Kidney epithelial cell (primary cell): Measurements from ENCODE around the gene EXT2. TPM values are rescaled to one million over a fixed set of nuclear protein-coding genes. Genes with fewer than 3 reads are reported as not detected.

Source experiments
- DNase-seq: peaks from one replicate; pipeline ENCODE4 v3.0.0-alpha.2; 2010; ENCODE audit warnings: low read depth
- H3K27me3 ChIP-seq: 2 replicates; pipeline ENCODE4 v1.6.0; 2011; ENCODE audit warnings: low read length; ENCODE audit not compliant: control insufficient read depth, insufficient read depth
- H3K36me3 ChIP-seq: 2 replicates; pipeline ENCODE4 v1.5.1; 2011; ENCODE audit warnings: low read length; ENCODE audit not compliant: control insufficient read depth, insufficient read depth
- H3K4me3 ChIP-seq: 2 replicates; pipeline ENCODE4 v1.5.1; 2011; ENCODE audit warnings: low read depth, mild to moderate bottlenecking, control low read depth, low read length
- total RNA-seq: library from RNA; depleted of rRNA; stranded (reverse); fragments of >200 nt; gene quantifications from 2 replicates; pipeline ENCODE4 v1.2.3, GENCODE V29; 2015
- TF ChIP-seq, protein P1 (sequence below): IDR thresholded peaks from 2 replicates; pipeline ENCODE4 v1.5.1; 2011; ENCODE audit warnings: mild to moderate bottlenecking, moderate library complexity, low read length, control low read depth, inconsistent platforms; ENCODE audit not compliant: insufficient read depth, poor library complexity, severe bottlenecking

EXT2 gene
- total RNA-seq, 1 donor from 2014 or later: 83.5 TPM

DNA sequence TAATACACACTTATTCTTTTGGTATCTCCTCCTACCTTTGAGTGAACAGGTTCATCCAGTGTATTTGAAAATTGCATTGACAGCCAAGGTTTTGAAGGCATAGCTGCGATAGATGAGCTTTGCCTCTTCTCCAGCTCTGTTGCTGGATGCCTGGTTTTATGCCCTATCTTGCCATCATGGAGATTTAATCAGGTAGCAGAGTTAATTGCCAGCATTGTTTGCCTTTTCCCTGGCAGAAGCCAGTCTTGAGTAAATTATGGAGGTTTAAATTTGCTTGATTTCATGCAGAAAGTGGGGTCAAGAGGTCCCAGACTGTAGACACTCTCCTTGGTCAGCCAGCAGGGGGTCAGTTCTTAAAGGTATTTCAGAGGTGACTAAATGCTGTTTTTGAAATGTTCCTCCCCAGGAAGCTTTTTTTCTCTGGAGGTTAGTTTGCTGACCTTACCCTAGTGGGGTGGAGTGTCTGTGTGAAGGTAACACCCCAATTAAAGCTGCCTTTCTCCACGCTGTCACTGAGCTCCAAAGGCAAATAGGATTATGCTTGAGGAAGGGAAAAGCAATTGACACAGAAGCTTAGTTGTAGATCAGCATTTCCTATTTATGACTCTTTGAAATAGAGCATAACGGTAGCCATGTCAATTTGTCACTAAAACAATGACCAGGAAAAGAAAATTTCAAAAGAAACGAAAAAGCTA, 96.0 kb downstream of the EXT2 start:
- TF ChIP-seq, protein P1, sequence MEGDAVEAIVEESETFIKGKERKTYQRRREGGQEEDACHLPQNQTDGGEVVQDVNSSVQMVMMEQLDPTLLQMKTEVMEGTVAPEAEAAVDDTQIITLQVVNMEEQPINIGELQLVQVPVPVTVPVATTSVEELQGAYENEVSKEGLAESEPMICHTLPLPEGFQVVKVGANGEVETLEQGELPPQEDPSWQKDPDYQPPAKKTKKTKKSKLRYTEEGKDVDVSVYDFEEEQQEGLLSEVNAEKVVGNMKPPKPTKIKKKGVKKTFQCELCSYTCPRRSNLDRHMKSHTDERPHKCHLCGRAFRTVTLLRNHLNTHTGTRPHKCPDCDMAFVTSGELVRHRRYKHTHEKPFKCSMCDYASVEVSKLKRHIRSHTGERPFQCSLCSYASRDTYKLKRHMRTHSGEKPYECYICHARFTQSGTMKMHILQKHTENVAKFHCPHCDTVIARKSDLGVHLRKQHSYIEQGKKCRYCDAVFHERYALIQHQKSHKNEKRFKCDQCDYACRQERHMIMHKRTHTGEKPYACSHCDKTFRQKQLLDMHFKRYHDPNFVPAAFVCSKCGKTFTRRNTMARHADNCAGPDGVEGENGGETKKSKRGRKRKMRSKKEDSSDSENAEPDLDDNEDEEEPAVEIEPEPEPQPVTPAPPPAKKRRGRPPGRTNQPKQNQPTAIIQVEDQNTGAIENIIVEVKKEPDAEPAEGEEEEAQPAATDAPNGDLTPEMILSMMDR: no peak
- no peaks in the 10 kb centered on the region for H3K36me3 ChIP-seq
- DNase-seq: no peak
- H3K27me3 ChIP-seq: no peaks in the 10 kb centered on the region
- H3K4me3 ChIP-seq: no peak overlapping the region

DNA sequence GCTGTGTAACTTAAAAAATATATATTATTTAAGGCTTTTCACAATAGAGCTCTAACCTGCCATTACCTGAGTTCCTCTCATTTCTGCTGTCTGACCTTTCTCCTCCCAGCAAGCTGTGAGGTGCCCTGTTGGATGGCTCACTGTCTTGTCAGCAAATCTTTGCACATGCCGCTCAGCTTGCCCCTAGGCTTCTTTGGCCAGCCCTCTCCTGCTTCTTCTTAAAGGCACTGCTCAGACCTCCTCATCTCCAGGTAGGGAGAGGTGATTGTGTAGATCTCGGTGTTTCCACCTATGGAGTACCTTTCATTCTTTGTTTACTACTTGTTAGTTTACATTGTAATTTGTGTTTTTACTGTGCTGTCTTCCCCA, 96.5 kb downstream of the EXT2 start:
- Histone ChIP-seq H3K4me3 (no peak overlapping the region), H3K27me3 (no peaks in the 10 kb centered on the region), H3K36me3 (no peaks in the 10 kb centered on the region)
- no peak for DNase-seq
- TF ChIP-seq, protein P1: no peak

DNA sequence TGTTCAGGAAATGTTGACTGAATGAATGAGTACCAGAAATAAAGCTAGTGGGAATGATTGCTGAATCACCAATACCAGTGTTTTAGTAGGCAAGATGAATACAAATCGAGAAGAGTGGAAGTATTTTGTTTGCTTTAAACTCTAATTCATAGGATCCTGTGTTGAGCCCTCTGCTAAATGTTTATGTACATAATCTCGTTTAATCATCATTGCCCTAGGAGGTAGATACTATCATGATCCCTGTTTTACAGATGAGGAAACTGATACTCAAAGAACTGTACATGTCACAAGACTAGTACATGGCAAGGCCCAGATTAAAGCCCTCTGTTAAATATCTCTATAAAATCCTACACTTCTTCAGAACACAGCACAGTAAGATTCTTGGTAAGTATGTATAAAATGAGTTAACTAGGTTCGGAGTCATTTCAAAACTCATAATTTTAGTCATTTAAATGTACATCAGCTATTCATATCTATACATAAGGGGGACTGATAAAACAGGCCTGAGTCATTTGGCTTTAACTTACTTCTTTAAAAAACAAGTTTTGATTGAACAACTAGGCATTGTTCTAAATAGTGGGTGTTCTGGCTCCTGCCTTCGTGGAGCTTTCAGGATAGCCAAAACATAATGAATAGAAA, 97.1 kb downstream of the EXT2 start:
- Histone ChIP-seq H3K4me3 (no peak overlapping the region), H3K36me3 (no peaks in the 10 kb centered on the region), H3K27me3 (no peaks in the 10 kb centered on the region)
- TF ChIP-seq, protein P1: no peak
- no peak for DNase-seq

DNA sequence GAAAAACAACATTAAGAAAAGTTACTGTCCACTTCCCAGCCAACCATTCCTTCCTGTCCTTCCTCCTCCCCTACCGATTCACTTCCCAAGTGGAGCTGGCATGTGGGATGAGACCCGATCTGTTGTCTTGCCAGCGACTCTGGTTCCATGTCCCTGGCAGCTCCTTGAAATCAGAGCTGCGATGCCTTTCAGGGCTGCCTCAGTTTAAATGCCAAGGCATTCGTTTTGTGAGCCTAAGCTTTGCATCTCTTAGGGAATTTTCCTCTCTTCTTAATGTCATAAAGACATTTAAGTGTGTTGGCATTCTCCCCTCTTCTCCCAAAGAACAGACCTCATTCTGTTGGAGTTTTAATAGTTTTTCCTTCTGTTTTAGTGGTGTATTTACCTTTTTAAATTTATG, 98.4 kb downstream of the EXT2 start:
- no peaks in the 10 kb centered on the region for H3K27me3 ChIP-seq
- TF ChIP-seq, protein P1: no peak
- DNase-seq: no peak
- H3K4me3 ChIP-seq: no peak overlapping the region
- no peaks in the 10 kb centered on the region for H3K36me3 ChIP-seq

DNA sequence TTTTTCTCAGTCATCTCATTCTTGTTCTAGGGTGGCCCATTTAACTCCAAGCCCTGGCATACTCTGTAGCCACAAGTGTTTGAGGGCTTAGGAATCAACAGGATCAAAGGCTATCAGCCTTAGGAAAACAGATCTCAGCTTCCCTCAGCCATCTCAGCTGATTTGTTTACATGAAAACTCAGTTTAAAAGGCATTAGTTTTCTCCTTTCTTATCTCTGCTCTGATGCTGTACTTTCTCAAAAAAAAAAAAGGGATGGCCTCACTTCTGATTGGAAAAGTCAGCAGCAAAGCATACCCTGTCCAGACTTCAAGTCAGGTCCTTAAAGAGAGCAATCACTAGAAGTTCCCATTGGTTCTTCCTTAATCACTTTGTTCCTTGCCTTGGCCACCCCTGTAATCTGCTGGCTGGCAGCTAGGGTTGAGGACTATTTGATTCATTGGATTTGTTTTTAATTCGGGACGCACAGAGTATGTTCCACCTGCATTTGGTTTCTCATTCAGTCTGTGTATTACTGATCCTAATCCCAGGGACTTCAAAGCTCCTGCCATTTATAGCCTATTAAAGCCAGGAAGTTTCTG, 102.8 kb downstream of the EXT2 start:
- TF ChIP-seq, protein P1: no peak
- DNase-seq: no peak
- no peaks in the 10 kb centered on the region for H3K36me3 ChIP-seq
- no peak overlapping the region for H3K4me3 ChIP-seq
- H3K27me3 ChIP-seq: no peaks in the 10 kb centered on the region
